ENCODE measurements around the gene SVEP1. TPM values are rescaled to one million over a fixed set of nuclear protein-coding genes. Genes with fewer than 3 reads are reported as not detected.

Gene SVEP1
- total RNA-seq, 4 donors from 2014 or later, result 41.9 to 71.6 (median 60.6) TPM

DNA sequence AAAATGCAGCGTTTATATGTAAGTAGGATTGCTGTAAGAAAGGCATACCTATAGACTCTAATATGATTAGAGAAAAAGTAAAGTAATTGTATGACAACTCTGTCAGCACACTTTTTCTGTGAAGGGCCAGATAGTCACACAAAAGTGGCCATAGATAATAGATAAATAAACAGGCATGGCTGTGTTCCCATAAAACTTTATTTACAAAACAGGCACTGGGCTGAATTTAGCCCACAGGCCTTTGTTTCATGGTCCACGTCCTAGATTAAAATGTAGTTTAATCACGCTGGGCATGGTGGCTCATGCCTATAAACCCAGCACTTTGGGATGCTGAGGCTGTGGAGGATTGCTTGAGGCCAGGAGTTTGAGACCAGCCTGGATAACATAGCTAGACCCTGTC, 233.2 kb downstream of the SVEP1 start:
- intact Hi-C loops (cut with DNase I), result no loop called here
- TF ChIP-seq POLR2AphosphoS5 (IDR thresholded peaks at IDR 0.05), result no peak
- no peak for TF ChIP-seq EP300 (IDR thresholded peaks at IDR 0.05)
- H3K27me3 ChIP-seq, result no peaks in the 10 kb centered on the region
- H3K9me3 ChIP-seq, result no peaks in the 10 kb centered on the region
- no peak overlapping the region for H3K4me3 ChIP-seq
- H3K27ac ChIP-seq (replicated peaks in 1 of 4), result no peak overlapping the region
- H3K4me1 ChIP-seq, result peaks cover 0 to 6% (median 0%) of the 10 kb centered on the region in 4 donors
- no peak for DNase-seq (ENCODE audit: extremely low spot score)
- WGBS, result 66% methylated on average over 3 of the region's 3 CpGs
- H3K36me3 ChIP-seq, result no peaks in the 10 kb centered on the region

DNA sequence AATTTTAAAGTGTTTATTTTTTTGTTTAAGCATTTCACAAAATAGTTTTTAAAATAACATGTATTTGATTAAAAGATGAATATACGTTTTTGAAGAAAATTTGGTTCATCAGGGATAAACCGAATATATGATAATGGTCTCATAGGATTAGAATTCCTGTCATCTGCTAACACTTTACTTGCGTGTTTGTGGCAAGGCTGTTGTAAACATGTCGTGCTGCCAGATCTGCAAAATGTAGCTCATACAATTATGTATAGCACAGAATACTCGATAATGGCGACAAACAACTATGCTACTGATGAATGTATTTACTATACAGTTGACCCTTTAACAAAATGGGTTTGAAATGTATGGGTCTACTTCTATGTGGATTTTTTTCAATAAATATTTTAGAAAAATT, 234.7 kb downstream of the SVEP1 start:
- Histone ChIP-seq H3K4me1 (no peaks in the 10 kb centered on the region), H3K4me3 (no peak overlapping the region), H3K27ac (replicated peaks in 1 of 4) (no peak overlapping the region), H3K36me3 (no peaks in the 10 kb centered on the region), H3K9me3 (no peaks in the 10 kb centered on the region), H3K27me3 (no peaks in the 10 kb centered on the region)
- 84% methylated on average over 6 of the region's 6 CpGs for WGBS
- intact Hi-C loops (cut with DNase I), result no loop called here
- TF ChIP-seq, protein P1, sequence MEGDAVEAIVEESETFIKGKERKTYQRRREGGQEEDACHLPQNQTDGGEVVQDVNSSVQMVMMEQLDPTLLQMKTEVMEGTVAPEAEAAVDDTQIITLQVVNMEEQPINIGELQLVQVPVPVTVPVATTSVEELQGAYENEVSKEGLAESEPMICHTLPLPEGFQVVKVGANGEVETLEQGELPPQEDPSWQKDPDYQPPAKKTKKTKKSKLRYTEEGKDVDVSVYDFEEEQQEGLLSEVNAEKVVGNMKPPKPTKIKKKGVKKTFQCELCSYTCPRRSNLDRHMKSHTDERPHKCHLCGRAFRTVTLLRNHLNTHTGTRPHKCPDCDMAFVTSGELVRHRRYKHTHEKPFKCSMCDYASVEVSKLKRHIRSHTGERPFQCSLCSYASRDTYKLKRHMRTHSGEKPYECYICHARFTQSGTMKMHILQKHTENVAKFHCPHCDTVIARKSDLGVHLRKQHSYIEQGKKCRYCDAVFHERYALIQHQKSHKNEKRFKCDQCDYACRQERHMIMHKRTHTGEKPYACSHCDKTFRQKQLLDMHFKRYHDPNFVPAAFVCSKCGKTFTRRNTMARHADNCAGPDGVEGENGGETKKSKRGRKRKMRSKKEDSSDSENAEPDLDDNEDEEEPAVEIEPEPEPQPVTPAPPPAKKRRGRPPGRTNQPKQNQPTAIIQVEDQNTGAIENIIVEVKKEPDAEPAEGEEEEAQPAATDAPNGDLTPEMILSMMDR (IDR thresholded peaks at IDR 0.05), result no peak
- TF ChIP-seq EP300 (IDR thresholded peaks at IDR 0.05), result no peak
- TF ChIP-seq POLR2A (IDR thresholded peaks at IDR 0.05; ENCODE audit: low read depth), result no peak
- TF ChIP-seq POLR2AphosphoS5 (IDR thresholded peaks at IDR 0.05), result no peak
- no peak for DNase-seq (ENCODE audit: extremely low spot score)

DNA sequence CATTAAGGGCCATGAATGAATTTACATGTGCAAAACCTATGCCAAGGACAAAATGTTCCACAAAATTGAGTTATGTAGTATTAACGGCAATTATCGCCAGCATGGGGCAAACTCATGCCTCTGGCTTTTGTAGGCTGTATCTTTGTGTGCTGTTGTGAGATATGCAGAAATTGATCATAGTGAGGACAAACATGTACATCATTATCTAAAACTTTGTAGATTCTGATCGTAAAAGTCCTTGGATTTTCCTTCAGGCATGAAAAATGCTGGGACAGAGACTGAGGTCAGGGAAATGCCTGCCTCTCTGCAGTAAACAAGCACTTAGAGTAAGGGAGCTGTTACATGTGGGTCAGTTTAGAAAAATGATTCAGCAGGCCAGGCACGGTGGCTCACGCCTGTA, 236.0 kb downstream of the SVEP1 start:
- no peaks in the 10 kb centered on the region for H3K36me3 ChIP-seq
- no peak for DNase-seq (ENCODE audit: extremely low spot score)
- TF ChIP-seq POLR2AphosphoS5 (IDR thresholded peaks at IDR 0.05), result no peak
- TF ChIP-seq, protein P1 (IDR thresholded peaks at IDR 0.05), result no peak
- TF ChIP-seq EP300 (IDR thresholded peaks at IDR 0.05), result no peak
- TF ChIP-seq POLR2A (IDR thresholded peaks at IDR 0.05; ENCODE audit: low read depth), result no peak
- intact Hi-C loops (cut with DNase I), result no loop called here
- no peaks in the 10 kb centered on the region for H3K27me3 ChIP-seq
- no peak overlapping the region for H3K27ac ChIP-seq (replicated peaks in 1 of 4)
- no peaks in the 10 kb centered on the region for H3K9me3 ChIP-seq
- no peak overlapping the region for H3K4me3 ChIP-seq
- WGBS, result 92% methylated on average over 5 of the region's 5 CpGs
- no peaks in the 10 kb centered on the region for H3K4me1 ChIP-seq

DNA sequence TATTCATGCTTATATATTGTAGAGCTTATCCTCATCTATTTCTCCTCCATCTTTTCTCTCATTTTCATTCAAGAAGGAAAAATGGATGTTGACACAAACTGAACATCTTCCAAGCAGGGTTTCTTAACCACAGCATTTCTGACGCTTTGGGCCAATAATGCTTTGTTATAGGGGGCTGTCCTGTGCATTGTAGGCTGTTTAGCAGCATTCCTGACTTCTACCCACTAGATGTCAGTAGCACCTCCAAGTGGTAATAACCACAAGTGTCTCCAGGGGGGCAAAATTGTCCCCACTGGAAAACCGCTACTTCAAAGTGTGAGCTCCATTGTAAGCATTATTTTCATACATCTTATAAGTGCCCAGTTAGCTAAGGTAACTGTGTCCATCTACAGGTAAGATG, 239.2 kb downstream of the SVEP1 start:
- WGBS, result 80% methylated on average over 2 of the region's 2 CpGs
- Histone ChIP-seq H3K4me1 (no peaks in the 10 kb centered on the region), H3K27ac (replicated peaks in 1 of 4) (no peak overlapping the region), H3K4me3 (no peak overlapping the region), H3K9me3 (no peaks in the 10 kb centered on the region), H3K27me3 (no peaks in the 10 kb centered on the region), H3K36me3 (no peaks in the 10 kb centered on the region)
- TF ChIP-seq, protein P1 (IDR thresholded peaks at IDR 0.05), result no peak
- no peak for DNase-seq (ENCODE audit: extremely low spot score)
- intact Hi-C loops (cut with DNase I), result no loop called here

DNA sequence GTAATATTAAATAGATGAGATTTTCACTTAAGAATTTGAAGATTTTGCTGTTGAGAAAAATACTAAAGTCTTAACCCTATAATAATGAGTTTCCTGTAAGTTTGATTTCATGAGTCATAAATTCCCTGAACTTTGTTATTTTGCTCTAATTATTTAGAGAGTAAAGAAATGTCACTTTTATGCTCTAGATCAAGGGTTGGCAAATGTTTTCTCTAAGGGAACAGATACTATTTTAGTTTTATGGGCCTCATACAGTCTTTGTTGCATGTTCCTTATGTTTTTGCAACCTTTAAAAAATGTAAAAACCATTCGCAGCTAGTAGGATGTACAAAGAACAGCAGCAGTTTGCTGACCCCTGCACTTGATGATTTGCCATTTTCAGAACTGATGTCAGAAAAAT, 241.4 kb downstream of the SVEP1 start:
- Histone ChIP-seq H3K4me3 (no peak overlapping the region), H3K4me1 (no peaks in the 10 kb centered on the region), H3K27me3 (no peaks in the 10 kb centered on the region), H3K27ac (replicated peaks in 1 of 4) (no peak overlapping the region), H3K9me3 (no peaks in the 10 kb centered on the region), H3K36me3 (no peaks in the 10 kb centered on the region)
- no peak for DNase-seq (ENCODE audit: extremely low spot score)
- 63% methylated on average over 1 of the region's 1 CpG for WGBS
- no peak for TF ChIP-seq EP300 (IDR thresholded peaks at IDR 0.05)
- TF ChIP-seq, protein P1 (IDR thresholded peaks at IDR 0.05), result no peak
- intact Hi-C loops (cut with DNase I), result no loop called here
